GM18519 (cell line): Measurements from ENCODE around the gene LRP2.
A peak's percentile ranks its signal among the peaks of the same experiment; 100 is the strongest.
"Not testable (repeated sequence)": the region's sequence is repeated elsewhere in the genome, so short reads cannot be mapped to it uniquely, and the experiment has no call there.

Source experiments
- ATAC-seq: cut with Tn5 transposase; IDR thresholded peaks from one replicate; pipeline ENCODE4 v1.9.1; 2021; ENCODE audit warnings: mild to moderate bottlenecking, moderate library complexity; ENCODE audit not compliant: unreplicated experiment, low FRiP score

The LRP2 gene

DNA sequence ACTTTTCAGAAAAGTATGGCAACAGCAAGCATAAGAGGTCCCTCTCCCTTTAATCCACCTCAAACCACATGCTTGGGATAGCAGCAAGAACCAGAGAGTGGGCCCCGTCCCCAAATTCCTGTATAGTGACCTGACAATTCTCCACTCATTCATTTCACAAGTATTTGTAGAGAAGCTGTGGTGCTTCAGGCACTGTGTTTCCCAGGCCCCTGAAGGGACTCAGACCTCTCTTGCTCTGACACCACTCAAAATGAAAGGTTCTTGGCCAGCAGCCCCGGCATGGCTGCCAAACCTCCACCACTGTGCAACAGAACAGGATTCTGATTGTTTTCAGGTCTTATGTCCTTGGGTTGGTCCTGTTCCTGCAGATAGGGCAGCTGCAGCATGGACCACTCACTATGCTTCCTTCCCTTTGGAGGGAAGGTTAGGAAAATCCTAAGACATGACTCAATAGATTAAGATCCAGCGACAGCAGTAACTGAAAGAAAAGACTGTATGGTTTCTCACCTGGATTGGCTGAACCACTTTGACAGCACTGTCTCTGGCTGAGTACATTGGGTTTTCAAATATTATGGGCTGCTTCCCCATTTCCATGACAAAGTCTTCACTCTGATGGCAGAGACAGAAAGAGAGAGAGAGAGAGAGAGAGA is 225.3 kb downstream of the LRP2 start:
- no peak for ATAC-seq

DNA sequence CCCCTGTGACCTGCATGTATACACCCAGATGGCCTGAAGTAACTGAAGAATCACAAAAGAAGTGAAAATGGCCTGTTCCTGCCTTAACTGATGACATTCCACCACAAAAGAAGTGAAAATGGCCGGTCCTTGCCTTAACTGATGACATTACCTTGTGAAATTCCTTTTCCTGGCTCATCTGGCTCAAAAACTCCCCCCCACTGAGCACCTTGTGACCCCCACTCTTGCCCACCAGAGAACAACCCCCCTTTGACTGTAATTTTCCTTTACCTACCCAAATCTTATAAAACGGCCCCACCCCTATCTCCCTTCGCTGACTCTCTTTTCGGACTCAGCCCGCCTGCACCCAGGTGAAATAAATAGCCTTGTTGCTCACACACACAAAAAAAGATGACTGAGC is 225.9 kb downstream of the LRP2 start:
- not testable (repeated sequence) for ATAC-seq

DNA sequence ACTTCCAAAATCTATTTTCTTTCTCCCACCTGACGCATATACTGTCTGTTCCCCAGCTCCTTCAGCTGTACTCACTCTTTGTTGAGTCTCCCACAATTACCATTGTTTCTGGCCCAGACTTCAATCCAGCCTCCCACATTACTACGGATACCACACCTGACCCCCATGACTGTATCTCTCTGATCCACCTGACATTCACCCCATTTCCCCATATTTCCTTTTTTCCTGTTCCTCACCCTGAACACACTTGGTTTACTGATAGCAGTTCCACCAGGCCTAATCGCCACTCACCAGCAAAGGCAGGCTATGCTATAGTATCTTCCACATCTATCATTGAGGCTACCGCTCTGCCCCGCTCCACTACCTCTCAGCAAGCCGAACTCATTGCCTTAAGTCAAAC is 228.1 kb downstream of the LRP2 start:
- not testable (repeated sequence) for ATAC-seq

DNA sequence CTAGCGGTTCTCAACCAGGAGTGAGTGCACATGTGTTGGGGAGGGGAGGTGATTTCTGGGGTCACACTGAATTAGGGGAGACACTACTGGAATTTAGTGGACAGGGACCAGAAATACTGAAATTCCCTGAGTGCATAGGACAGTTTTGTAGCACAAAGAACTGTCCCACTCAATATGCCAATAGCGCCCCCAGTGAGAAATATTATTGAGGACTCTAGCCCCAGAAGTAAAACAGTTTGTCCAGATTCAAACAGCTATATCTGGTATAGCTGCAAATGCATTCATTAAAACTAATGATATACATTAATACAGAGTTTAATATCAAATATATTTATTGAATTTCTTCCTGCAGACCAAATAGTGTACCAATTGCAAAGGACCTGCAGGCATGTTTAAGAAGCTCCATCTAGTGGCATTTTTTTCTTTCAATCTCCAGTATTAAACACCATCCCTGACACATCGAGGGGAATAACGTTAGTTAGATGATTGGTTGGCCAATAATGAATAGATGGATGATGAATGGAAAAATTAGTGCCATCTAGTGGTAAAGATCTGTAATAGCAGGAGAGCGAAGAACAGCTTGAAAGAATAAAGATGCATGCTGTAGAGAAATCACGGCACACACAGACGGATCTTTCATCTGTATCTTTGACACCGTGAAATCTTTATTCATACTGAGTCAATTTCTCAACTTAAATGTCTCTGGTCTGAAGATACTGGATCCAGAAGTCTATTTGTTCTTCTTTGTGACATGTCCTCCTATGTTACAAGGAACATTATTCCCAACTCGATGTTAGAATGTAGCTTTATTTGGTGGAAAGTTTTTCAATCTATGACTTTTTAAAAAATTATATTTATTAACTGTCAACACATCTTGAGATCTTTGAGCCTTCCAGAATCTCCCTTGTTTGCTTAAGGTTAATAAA is 230.5 kb downstream of the LRP2 start:
- peak; percentile 64 for ATAC-seq

DNA sequence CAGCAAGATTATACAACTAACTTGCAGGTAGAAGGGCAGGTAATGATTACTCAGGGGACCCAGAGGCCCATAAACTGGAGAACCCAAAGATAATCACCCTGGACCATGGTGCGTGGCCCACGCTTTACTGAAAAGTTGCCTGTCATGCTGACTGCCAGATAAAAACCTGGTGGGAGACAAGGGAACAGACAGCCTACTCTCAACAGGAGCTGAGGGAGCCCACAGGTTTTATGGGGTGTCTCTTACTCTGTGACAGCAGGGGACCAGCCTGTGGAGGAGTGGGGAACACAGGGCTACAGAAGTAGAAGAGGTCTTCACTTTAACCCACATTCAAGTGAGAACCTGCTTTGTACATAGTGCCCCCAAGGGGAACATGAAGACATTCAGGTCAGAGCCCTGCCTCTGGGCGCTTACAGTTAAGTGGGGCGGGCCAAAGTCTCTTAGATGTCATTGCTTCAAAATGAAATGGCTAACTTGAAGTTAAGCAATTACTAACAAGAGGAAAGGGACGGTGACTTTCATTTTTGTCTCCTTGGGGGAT is 232.6 kb downstream of the LRP2 start:
- ATAC-seq = no peak

DNA sequence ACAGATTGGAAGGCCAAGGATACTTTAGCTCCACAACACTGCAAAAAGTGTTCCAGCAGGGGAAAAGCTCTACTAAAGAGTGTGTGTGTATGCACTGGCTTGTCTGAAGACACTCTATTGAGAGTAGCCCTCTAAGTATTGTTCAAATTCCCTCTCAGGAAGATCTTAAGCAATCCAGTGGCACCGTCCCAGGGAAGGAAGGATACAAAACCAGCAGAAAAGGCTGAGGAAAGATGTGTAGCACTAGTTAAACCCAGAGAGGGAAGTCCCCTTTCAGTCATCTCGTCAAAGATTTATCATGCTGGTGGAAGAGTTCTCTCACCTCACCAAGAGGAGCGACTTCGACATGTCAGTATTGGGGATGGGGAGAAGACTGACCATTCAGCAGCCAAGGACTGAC is 242.5 kb downstream of the LRP2 start:
- no peak for ATAC-seq

DNA sequence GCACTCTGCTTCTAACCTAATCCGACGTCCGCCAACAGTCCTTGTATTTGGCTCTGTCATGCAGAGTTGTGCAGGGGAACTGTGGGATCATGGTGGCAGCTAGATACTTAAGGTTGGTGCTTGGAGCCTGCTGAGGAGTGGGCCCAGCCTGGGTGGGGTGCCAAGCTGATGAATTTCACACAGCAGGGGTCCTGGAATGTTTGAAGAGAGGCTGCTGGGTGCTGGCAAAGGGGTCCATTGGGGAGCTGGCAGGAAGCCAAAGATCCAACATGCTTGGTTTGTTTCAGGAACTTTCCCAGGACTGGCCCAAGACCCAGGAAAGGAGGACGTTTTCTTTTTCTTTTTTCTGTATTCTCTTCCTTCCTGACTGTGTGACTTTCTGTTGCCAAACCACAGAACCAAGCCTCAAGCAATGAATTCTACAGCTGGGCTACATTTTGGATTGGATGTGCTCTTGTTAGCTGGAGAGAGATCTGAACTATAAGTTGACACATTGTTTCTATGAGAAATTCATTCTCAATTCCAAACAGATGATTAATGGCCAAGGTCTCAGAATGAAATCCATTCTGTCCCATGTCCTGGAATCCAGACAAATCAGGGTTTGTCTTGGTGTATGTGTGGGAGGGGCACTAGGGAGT is 243.1 kb downstream of the LRP2 start:
- ATAC-seq = no peak

DNA sequence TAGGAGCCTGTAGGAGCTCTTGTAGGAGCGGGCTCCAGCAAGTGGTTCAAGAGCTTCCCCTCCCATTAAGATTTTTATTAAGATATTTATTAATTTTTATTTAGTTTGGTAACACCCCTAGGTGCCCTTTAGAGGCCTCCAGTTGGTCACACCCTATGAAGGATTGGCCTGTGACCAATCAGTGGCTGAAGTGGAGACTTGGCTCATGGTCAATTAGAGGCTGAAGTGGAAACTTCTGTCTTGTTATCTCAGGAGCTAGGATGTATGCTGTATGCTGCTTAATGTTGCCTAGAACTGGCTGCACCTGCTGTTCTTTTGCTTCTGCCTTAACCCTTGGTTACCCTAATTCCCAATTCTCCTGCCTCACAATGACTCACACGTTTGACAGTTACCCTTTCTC is 244.3 kb downstream of the LRP2 start:
- no peak for ATAC-seq

DNA sequence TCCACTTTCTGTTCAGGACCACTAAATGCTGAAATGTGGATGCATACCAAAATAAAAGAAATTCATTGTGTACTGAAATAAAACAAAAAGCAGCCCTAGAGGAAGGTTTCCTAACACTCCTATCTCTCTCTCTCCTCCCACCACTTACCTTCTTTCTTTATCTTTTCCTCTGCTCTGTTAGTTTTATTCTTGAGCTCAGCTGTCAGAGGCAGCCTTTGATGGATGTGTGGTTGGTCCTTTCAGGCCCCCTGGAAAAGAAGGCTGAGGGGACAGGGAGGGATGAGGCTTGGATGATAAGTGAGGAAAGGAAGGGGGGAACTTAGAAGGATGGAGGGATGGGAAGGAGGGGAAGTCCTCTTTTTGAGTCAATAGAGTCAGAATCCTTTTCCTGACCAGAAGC is 245.3 kb downstream of the LRP2 start:
- no peak for ATAC-seq

DNA sequence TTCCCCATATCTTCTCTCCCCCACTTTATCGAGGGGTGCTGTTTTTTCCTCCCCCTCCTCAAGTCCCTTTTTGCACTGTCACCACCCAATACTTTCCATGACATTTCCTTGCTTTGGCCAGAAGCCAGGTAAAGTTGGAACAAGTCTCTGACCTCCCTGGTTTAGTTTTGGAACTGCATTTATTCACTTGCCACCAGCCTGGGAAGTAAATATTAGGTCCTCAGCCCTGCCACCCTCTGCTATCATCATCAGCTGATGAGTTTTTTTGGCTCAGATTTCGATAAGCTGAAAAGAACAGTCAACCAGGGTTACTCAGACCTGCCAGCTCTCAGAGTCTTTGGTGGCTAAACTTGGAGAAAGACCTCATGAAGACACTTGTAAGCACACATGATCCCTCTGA is 246.0 kb downstream of the LRP2 start:
- no peak for ATAC-seq

DNA sequence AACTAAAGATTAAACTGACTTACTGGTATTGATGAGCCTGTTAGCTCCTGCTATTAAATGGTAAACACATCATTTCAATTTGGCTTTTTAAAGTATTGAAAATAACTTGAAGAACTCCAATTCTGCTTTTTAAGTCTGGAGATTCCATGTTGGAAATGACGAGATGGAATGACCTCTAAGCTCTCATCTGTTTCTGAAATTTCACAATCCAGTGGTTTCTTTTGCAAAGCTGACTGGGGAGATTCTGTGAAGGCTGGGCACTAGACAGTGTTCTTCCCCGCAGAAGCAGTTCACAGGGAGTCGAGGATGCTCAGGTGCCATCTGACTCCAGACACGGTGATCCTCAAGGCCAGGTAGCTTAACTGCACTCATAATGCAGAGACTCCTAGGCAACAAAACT is 248.3 kb downstream of the LRP2 start:
- ATAC-seq = no peak

DNA sequence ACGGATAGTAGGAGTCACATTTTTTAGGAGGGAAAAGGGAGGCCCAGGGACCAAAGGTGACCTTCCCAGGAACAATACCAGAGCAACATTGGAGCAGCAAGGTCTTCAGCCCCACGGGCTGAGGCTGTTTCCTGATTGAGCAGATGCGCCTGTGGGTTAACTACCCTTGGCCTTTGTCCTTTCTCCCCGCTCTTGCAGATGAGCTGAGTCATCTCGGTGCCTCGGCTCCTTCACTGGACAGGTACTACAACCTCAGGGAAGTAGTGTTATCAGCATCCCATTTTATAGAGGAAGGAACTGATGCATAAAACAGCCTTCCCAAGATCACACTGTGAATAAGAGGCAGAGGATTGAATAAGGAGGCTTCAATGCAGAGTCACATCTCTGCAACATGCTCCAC is 249.5 kb downstream of the LRP2 start:
- ATAC-seq = no peak

DNA sequence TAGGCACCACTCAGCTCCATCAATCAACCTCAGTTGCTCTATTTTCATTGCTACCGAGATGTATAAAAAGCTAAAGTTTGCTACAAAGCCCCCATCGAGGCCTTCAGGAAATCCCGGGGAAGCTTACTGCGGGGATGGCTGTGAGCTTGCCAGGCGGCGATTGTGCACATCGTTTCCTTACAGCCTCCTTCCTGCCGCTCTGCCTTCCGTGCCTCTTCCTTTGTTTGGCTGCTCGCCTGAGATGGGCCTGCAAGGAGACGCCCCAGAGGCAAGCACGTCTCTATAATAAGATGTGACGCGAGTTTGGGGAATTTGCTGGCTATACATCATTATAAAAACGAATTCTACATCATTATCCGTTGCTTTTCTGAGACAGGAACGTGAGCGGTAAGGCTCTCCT is 251.4 kb downstream of the LRP2 start:
- ATAC-seq = no peak

DNA sequence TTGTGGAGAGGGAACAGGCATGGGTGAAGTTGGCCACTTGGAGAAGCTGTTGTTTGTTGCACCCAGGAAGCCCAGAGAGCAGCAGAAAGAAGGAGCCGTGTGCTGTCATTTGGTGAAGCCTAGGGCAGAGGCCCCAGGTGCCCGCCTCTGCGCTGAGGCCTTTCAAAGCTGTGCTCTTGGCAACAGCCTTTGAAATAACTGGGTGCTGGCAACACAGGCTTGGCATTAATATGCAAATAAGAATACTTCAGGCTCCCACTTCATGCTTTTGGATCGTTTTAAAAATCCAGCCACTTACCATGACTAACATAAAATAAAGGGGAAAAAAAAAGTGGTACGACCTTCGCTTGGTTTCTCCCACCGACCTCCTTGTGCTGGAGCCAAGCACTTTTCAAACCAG is 251.9 kb downstream of the LRP2 start:
- ATAC-seq = no peak

DNA sequence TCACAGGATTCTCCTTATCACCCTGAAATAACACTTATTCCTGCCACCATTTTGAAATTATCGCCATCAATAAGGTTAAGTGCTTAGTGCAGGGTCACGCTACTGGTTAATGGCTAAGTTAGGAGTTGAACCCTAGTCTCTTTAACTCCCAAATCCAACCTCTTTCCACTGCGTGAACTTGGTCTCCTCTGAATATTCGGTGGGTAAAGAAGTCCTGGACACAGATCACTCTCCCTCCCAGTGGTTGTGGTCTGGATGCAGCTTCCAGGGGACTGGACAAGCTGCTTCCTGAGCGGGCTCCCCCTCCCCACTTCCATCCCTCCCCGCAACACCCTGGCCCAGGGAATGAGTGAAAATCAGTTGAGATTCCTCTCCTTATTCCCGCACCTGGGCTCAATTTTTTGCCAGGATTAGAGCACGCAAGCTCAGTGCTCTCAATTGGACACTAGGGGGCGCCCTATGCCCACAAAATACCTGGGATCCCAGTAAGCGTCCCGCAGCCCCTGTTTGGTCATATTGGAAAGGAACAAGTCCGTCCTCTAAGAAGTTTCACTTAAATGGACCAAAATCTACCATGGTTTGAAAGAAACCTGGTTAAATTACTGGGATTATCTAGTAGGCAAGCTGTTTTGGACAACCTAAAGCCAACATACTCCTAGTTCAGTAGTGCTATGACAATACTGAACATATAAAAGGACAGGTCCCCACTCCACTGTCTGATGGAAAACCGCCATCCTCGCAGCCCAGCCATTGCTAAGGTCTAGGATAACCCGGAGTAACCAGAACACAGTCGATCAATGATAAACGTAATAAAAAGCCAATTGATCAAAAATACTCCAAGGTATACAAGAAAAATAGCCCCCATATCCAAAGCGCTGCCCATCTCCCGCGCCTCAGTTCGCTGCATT is 252.6 kb downstream of the LRP2 start:
- no peak for ATAC-seq

DNA sequence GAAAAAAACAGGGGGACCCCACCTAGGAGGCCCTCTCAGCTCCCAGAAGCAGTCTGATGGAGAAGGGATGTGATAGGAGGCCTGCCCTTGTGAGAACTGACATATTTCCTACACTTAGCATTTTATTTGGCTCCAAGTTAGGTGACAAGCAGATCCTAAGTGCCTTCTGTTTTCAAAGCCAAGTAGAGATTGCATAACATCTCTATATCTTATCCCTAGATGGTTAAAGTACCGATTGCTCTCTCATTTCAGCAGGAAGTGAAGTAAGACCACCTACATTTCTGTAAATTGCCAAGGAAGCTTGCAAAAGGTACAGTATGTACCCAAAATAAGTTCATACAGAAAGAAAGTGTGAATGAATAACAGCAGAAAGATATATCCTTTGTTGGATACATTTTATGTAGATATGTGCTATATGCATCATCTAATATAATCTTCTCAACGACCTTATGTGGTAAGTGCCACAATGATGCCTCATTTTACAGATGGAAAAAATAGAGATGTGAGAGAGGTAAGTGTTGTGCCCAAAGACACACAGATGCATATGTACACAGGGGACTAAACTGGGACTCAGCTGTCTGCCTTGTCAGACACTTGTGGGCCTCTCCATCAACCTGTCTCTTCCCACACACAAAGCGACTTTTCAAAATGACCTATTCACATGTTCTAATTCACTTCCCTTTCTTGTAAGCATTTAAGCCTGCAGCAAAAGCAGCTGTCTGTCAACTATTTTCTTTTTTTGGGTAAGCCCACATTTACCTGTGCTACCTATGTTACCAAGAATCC is 254.0 kb downstream of the LRP2 start:
- ATAC-seq = no peak

DNA sequence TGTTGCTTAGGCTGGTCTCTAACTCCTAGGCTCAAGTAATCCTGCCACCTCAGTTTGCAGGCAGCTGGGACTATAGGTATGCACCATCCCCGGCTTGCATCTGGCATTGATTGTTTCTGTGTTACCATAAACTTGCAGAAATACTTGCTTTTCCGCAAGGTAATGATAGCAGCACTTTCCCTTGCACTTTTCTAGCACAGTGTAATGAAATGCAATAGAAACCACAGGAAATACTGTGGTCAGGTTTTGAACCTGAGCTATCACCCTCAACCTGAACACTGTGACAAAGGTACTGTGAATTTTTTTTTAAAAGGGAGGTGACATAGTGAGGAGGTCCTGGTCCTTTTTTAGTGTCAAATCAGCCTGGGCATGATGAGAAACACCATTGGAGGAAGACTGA is 254.7 kb downstream of the LRP2 start:
- peak; percentile 77 for ATAC-seq

DNA sequence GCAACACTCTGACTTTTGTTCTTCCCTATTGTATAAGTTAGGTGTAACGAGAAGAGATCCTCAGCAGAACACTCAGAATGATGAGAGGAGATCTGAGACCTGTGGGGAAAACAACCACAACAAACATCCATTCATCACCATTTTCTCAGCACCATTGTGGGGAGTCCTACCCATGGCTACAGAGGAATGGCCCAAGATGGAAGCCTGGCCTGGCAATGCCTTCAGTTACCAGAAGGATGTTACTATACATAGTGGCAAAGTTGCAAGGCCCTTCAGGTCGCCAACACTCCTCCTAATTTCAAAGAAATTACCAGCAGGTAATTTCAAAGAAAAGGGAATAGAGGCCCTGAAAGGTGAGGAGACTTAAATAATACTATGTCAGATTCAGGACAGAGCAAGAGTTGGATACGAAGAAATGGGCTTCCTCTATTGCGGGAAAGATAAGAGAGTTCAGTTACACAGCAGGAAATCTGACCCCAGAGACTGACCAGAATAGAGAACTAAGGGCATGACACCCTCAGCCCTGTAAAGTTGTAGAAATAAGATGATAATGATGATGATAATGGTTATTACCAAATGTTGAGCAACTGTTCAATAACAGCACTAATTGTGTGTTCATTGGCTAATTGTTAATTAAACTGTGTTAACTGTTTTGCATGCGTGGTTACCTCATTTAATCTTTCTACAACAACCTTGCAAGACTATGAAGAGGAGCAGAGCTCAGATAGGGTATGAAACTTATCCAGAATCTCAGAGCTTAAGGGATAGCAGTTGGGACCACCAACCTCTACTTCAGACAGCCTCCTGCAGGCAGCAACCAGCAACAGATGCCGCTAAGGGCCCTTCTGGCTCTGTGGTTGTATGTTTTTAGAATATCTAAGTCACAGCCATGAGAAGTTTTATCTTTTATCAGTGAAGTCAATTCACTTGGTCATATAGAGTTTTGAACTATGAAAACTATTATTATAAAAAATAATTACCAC is 255.5 kb downstream of the LRP2 start:
- no peak for ATAC-seq
